ENCODE data around the gene RSPRY1.

The RSPRY1 gene

DNA sequence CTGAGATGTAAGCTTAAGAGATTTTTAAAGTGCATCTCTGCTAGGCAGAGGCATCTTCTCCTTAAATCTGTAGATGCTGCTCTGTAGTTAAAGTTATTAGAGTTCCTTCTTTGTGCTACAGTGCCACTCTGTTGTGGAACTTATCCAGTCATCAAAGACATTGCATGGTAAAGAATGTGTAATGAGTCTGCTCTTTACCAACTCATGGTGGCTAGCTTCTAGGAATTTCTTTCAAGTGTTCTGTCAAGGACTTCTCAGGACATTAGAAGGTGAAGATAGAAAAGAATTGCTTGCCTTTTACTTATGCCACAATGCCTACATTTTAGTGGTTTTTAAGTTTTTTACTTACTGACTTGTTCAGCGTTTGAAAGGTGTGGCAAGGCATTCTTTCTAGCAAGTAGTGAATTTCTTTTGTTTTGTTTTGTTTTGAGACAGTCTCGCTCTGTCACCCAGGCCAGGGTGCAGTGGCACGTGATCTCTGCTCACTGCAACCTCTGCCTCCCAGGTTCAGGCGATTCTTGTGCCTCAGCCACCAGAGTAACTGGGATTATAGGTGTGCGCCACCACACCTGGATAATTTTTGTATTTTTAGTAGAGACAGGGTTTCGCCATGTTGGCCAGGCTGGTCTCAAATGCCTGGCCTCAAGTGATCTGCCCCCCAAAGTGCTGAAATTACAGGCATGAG lies 38.7 kb downstream of the RSPRY1 start:
- no peak for DNase-seq (ENCODE audit: low read depth)

DNA sequence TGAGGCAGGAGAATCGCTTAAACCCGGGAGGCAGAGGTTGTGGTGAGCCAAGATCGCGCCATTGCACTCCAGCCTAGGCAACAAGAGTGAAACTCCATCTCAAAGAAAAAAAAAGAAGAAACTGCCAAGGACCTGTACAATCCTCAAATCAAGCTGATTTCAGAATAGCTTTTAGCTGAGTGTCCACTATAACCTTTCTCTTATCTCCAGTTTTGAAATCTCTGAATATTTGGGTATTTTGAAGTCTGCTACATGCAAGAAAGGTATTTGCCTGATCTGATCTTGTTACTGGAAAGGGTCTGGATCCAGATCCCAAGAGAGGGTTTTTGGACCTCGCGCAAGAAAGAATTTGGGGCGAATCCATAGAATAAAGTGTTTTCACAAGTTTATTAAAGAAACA lies 39.8 kb downstream of the RSPRY1 start:
- DNase-seq (ENCODE audit: low read depth): no peak

- no peak for DNase-seq (ENCODE audit: low read depth)
Observed at GRCh38 chr16:57226701-57227621, 40.8 kb downstream of the RSPRY1 start.

DNA sequence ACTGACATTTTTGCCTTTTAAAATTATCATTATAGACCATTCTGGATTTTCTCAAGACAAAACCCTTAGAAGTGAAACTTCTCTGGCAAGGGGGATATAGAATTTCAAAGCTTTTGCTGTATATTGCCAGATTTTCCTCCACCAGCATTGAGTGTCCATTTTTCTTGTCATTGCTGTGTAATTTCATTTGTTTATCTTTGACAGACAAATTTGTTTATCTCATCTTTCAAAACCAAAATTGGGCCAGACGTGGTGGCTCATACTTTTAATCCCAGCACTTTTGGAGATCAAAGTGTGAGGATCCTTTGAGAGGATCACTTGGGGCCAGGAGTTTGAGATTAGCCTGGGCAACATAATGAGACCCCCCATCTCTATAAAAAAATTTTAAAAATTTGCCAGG lies 43.0 kb downstream of the RSPRY1 start:
- DNase-seq (ENCODE audit: low read depth): no peak

GRCh38 chr16:57231821-57232350 lies 45.8 kb downstream of the RSPRY1 start:
- DNase-seq (ENCODE audit: low read depth): no peak

DNA sequence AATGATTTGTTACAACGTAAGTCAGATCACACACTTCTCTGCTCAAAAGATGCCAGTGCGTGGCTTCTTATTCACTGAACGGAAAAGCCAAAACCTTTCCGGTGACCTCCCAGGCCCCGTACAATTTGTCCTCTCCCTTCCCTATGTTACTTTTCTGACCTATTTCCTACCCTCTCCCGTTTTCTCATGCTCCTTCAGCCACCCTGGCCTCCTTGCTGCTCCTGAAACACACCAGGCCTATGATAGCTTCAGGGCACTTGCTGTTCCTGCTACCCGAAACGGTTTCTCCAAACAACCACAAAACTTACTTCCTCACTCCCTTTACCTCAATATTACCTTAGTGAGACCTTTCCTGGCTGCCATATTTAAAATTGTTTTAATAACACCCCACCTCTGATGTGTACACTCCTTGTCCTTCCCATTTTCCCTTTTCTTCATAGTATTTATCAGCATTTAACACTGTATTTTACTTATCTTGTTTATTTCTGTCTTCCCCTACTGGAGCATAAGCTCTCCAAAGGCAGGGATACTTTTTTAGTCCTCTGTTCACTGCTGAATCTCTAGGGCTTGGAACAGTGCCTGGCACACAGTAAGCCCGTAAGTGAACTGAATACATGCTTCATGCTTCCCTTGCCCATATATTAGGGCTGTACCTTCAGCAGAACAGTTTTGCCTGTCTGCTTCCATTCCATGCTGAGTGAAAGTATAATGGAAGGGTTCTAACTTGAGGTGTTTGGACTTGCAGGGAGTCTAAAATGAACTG lies 48.0 kb downstream of the RSPRY1 start:
- no peak for DNase-seq (ENCODE audit: low read depth)

- DNase-seq (ENCODE audit: low read depth): no peak
Observed at GRCh38 chr16:57234707-57235092, 48.6 kb downstream of the RSPRY1 start.

DNA sequence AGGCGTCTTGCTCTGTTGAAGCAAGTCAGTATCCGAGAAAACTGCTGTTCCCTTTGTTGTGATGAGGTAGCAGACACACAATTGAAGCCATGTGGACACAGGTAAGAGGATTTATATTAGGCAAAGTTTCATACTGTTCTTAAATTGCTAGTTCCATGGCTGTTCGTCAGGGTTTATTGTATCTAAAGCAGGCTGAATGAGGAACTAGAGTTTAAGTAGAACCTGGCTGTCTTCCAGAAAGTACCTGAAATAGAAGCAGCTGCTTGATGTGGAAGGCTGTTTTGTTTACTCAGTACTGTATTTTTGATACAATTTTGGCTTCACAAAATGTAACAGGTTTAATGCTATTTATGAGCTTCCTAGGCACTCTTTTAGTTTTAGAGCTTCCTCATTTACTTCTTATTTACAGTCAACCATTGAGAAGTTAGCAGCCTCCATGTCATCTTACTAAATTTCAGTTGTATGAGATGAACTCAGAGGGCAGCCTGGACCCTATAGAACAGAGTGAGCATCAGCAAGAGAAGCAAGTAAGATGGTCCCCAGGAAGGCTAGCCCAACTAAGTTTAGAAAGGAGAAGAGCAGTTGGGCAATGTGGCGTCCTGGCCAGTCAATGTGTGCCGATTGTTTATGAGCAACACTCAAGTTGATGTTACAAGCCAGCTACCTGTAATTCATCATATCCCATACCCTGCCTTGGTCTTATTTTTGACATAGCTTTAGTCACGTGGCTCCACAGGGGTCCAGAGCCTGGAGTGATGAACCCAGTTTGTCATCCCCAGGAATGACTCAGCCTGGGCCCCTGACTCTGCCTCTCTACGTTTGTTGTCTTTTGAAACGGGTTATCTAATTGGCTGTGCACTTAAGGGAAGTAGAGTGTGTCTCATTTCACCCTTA lies 49.2 kb downstream of the RSPRY1 start:
- no peak for DNase-seq (ENCODE audit: low read depth)

DNA sequence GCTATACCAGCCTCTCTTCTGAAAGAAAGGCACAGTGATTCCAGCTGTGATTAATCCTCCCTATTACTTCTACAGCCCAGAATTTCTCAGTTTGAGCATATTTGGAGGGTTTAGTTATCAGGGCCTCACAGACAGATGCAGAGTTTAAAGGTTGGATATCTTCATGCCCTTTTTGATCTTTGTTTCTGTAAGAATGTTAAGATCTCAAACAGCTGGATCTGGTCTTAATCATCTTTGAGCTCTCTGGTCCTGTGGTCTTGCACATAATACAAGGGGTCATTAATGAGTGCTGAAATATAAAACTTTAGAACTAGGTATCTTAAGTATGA lies 49.9 kb downstream of the RSPRY1 start:
- DNase-seq (ENCODE audit: low read depth): no peak

- DNase-seq (ENCODE audit: low read depth): no peak
Observed at GRCh38 chr16:57238682-57239081, 52.6 kb downstream of the RSPRY1 start.

- no peak for DNase-seq (ENCODE audit: low read depth)
Observed at GRCh38 chr16:57239107-57239506, 53.0 kb downstream of the RSPRY1 start.

GRCh38 chr16:57240851-57241250 lies 54.7 kb downstream of the RSPRY1 start:
- DNase-seq (ENCODE audit: low read depth): no peak

GRCh38 chr16:57242650-57243049 lies 56.5 kb downstream of the RSPRY1 start:
- DNase-seq (ENCODE audit: low read depth): no peak

- DNase-seq (ENCODE audit: low read depth): no peak
Observed at GRCh38 chr16:57244463-57244766, 58.3 kb downstream of the RSPRY1 start.

DNA sequence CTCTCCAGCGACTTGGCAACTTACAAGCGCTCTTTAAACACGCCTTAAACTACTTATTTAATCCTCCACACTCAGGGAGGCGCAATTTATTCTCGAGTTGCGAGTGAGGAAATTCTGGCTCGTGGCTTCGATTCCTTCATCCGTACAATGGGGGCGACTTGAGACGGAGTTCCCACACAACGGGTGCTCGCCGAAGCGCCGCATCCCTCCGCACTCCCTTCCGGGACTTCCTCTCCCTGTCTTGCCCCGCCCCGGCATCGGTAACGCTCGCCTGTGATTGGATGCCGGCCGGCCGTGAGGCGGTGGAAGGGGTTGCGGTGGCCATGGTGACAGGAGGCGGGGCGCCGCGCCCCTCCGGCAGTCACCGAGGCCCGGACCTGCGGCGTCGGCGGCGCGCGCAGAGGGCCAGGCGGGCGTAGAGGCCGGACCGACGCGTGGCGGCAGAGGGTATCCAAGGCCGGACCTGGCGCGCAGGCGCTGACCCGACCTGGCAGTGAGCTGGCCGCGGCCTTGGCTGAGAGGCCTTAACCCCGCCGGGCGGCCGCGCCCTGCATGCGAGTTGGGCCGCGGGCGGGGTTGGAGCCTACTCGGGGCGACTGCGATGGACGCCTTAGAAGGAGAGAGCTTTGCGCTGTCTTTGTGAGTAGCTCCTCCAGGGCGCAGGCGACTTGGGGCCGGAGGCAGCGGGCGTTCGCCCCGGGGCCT lies 58.8 kb downstream of the RSPRY1 start, which contains the start of gene ARL2BP:
Gene ARL2BP (plus strand): TSS at position 493 of the 705 bp plus-strand sequence. CDS start 109 bp downstream, at position 602.
- DNase-seq (ENCODE audit: low read depth): peak; percentile 97

- DNase-seq (ENCODE audit: low read depth): no peak
Observed at GRCh38 chr16:57245472-57246113, 59.5 kb downstream of the RSPRY1 start.

GRCh38 chr16:57251352-57251751 lies 65.2 kb downstream of the RSPRY1 start:
- no peak for DNase-seq (ENCODE audit: low read depth)

- DNase-seq (ENCODE audit: low read depth): no peak
Observed at GRCh38 chr16:57252148-57252721, 66.1 kb downstream of the RSPRY1 start.

DNA sequence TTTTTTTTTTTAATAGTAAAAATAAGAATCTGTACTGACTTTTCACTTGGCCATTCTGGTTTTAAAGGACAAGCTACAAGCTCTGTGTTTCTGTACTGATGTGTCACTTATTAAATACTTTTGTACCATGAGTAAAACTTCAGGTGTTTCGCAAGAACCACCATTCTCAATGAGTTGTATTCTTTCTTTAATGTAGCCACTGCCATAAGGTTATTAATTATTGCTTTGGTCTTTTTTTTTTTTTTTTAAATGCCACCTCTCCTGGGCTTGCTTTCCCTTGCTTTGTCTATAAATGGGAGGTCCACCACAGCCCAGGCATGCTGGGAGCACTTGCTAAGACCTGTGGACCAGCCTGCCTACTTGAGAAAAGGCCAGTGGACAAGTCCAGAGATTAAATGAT lies 67.3 kb downstream of the RSPRY1 start:
- DNase-seq (ENCODE audit: low read depth): no peak

Data from T follicular helper cell (primary cell).